GM18951 (cell line): ENCODE results near the gene HMX3.

Experiments
- POLR2A ChIP-seq: IDR thresholded peaks from 4 replicates; pipeline ENCODE4 v1.6.1; 2011; ENCODE audit warnings: mild to moderate bottlenecking; ENCODE audit not compliant: insufficient read length, insufficient read depth; ENCODE audit errors: extremely low read depth
- in situ Hi-C: fragments of 300-500 bp; cut with MboI; formaldehyde crosslinking; loops from one replicate; pipeline ENCODE4 v1.12.0; 2022; ENCODE audit warnings: low sequenced_read_pairs, mixed read lengths, inconsistent platforms; ENCODE audit not compliant: unreplicated experiment

Gene HMX3

DNA sequence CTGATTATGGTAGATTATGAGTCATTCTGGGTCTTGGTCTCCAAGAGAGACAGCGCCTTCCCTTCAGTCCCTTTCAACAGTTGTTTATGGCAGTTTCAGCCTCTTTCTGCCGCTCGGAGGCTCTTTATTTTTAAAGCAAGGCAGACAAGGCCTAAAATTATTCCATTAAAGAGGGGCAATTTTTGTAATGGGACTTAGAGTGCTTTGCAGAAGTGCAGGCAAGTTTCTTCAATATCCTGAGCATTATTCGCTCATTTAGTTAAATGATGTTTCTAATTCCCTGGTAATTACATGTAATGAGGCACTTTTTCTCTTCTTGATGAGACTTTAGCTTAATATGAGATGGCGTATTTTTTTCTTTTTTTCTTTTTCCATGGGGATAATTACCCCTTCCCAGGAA lies 52.0 kb downstream of the HMX3 start:
- in situ Hi-C loops: no loop called here
- TF ChIP-seq POLR2A: no peak
